BLaER1 treated with 17β-estradiol and CSF1 and Interleukin-3, amounts not matched to agents 10 nM and 100 nM (cell line): Measurements from ENCODE around the gene SLC45A3.

ENCODE experiments used
- H3K27ac ChIP-seq, 11 experiments: shearing (Covaris generic); formaldehyde crosslinking; 2 replicates each; pipeline ENCODE4 v1.8.1; 2022
- H3K27me3 ChIP-seq, 11 experiments: shearing (Covaris generic); formaldehyde crosslinking; 2 replicates each; pipeline ENCODE4 v1.8.1; 2022
- H3K36me3 ChIP-seq, 11 experiments: shearing (Covaris generic); formaldehyde crosslinking; 2 replicates each; pipeline ENCODE4 v1.8.1; 2022
- H3K4me1 ChIP-seq, 10 experiments: shearing (Covaris generic); formaldehyde crosslinking; 2 replicates each; pipeline ENCODE4 v1.8.1; 2022
- H3K4me2 ChIP-seq, 11 experiments: shearing (Covaris generic); formaldehyde crosslinking; 2 replicates each; pipeline ENCODE4 v1.8.1; 2022
- H3K4me3 ChIP-seq, 10 experiments: shearing (Covaris generic); formaldehyde crosslinking; 2 replicates each; pipeline ENCODE4 v1.8.1; 2022
- H3K9ac ChIP-seq, 11 experiments: shearing (Covaris generic); formaldehyde crosslinking; 2 replicates each; pipeline ENCODE4 v1.8.1; 2022
- H3K9me3 ChIP-seq, 11 experiments: shearing (Covaris generic); formaldehyde crosslinking; replicated peaks in 1 of 11; 2 replicates each; pipeline ENCODE4 v1.8.1; 2022
- H4K20me1 ChIP-seq, 11 experiments: shearing (Covaris generic); formaldehyde crosslinking; 2 replicates each; pipeline ENCODE4 v1.8.1; 2022
- Cebpa-rat ChIP-seq, 11 experiments: shearing (Covaris generic); IDR thresholded peaks; 2 replicates each; pipeline ENCODE4 v1.8.1; 2022

The SLC45A3 gene

GRCh38 chr1:205704903-205705302 is 24.6 kb upstream of the SLC45A3 start:
- H3K36me3 ChIP-seq, result peaks cover 5 to 39% (median 20%) of the 10 kb centered on the region in 11 experiments; a peak in 16 of 22 replicates
- peak overlapping the region in 8 of 11 experiments; percentile 7 to 51 (median 34); a peak in 11 of 22 replicates for H3K9ac ChIP-seq
- peak overlapping the region; percentile 80 to 93 (median 86) for H3K4me2 ChIP-seq
- peaks cover 0 to 44% (median 9%) of the 10 kb centered on the region in 11 experiments; a peak in 10 of 22 replicates for H4K20me1 ChIP-seq
- no peaks in the 10 kb centered on the region for H3K9me3 ChIP-seq
- H3K27ac ChIP-seq, result peak overlapping the region in 8 of 11 experiments; percentile 28 to 83 (median 40); a peak in 15 of 22 replicates
- H3K4me3 ChIP-seq, result peak overlapping the region in 4 of 10 experiments; percentile 3 to 49 (median 28); a peak in 4 of 20 replicates
- peaks cover 71 to 99% (median 92%) of the 10 kb centered on the region in 10 experiments for H3K4me1 ChIP-seq
- no peak for TF ChIP-seq Cebpa-rat (IDR thresholded peaks at IDR 0.05)
- H3K27me3 ChIP-seq, result no peaks in the 10 kb centered on the region

GRCh38 chr1:205703072-205703471 is 22.8 kb upstream of the SLC45A3 start:
- peak overlapping the region; percentile 80 to 93 (median 86) for H3K4me2 ChIP-seq
- H4K20me1 ChIP-seq, result peaks cover 0 to 37% (median 9%) of the 10 kb centered on the region in 11 experiments; a peak in 10 of 22 replicates
- peaks cover 0 to 25% (median 2%) of the 10 kb centered on the region in 11 experiments; a peak in 10 of 22 replicates for H3K36me3 ChIP-seq
- H3K4me3 ChIP-seq, result no peak overlapping the region
- no peaks in the 10 kb centered on the region for H3K27me3 ChIP-seq
- 0 out of 22 replicates have a peak overlapping the region, but pooled peaks of 1 of the 11 experiments have one; percentile 2 for H3K9ac ChIP-seq
- H3K9me3 ChIP-seq, result no peaks in the 10 kb centered on the region
- peaks cover 66 to 82% (median 76%) of the 10 kb centered on the region in 10 experiments for H3K4me1 ChIP-seq
- H3K27ac ChIP-seq, result peak overlapping the region in 4 of 11 experiments; percentile 13 to 81 (median 42); a peak in 4 of 22 replicates
- TF ChIP-seq Cebpa-rat (IDR thresholded peaks at IDR 0.05), result no peak

- Histone ChIP-seq H3K27me3 (peaks cover 0 to 7% (median 0%) of the 10 kb centered on the region in 11 experiments; a peak in 3 of 22 replicates), H3K27ac (peak overlapping the region in 7 of 11 experiments; percentile 30 to 75 (median 55); a peak in 13 of 22 replicates), H3K36me3 (peaks cover 0 to 19% (median 0%) of the 10 kb centered on the region in 11 experiments; a peak in 7 of 22 replicates), H3K9ac (peak overlapping the region in 5 of 11 experiments; percentile 19 to 62 (median 50); a peak in 8 of 22 replicates), H3K4me3 (peak overlapping the region in 2 of 10 experiments; percentile 9 to 10; a peak in 1 of 20 replicates), H3K9me3 (no peaks in the 10 kb centered on the region), H3K4me1 (peaks cover 54 to 72% (median 64%) of the 10 kb centered on the region in 10 experiments), H4K20me1 (peaks cover 0 to 46% (median 9%) of the 10 kb centered on the region in 11 experiments; a peak in 10 of 22 replicates), H3K4me2 (peak overlapping the region; percentile 25 to 91 (median 86); a peak in 20 of 22 replicates)
- no peak for TF ChIP-seq Cebpa-rat (IDR thresholded peaks at IDR 0.05)
These were observed 21.6 kb upstream of the SLC45A3 start for GRCh38 chr1:205701891-205702290.

- peaks cover 0 to 7% (median 0%) of the 10 kb centered on the region in 11 experiments; a peak in 3 of 22 replicates for H3K27me3 ChIP-seq
- TF ChIP-seq Cebpa-rat (IDR thresholded peaks at IDR 0.05), result no peak
- peak overlapping the region in 5 of 11 experiments; percentile 19 to 62 (median 50); a peak in 8 of 22 replicates for H3K9ac ChIP-seq
- H3K27ac ChIP-seq, result peak overlapping the region in 8 of 11 experiments; percentile 13 to 75 (median 55); a peak in 16 of 22 replicates
- peak overlapping the region in 2 of 10 experiments; percentile 9 to 10; a peak in 1 of 20 replicates for H3K4me3 ChIP-seq
- H4K20me1 ChIP-seq, result peaks cover 0 to 51% (median 9%) of the 10 kb centered on the region in 11 experiments; a peak in 10 of 22 replicates
- H3K4me2 ChIP-seq, result peak overlapping the region; percentile 25 to 91 (median 86); a peak in 20 of 22 replicates
- no peaks in the 10 kb centered on the region for H3K9me3 ChIP-seq
- peaks cover 0 to 19% (median 0%) of the 10 kb centered on the region in 11 experiments; a peak in 7 of 22 replicates for H3K36me3 ChIP-seq
- peaks cover 50 to 69% (median 60%) of the 10 kb centered on the region in 10 experiments for H3K4me1 ChIP-seq
These were observed 21.1 kb upstream of the SLC45A3 start for GRCh38 chr1:205701420-205701819.

GRCh38 chr1:205700865-205701401 is 20.6 kb upstream of the SLC45A3 start:
- no peak for TF ChIP-seq Cebpa-rat (IDR thresholded peaks at IDR 0.05)
- Histone ChIP-seq H3K27me3 (peaks cover 0 to 7% (median 0%) of the 10 kb centered on the region in 11 experiments; a peak in 3 of 22 replicates), H3K36me3 (peaks cover 0 to 19% (median 0%) of the 10 kb centered on the region in 11 experiments; a peak in 4 of 22 replicates), H4K20me1 (peaks cover 0 to 54% (median 9%) of the 10 kb centered on the region in 11 experiments; a peak in 10 of 22 replicates), H3K9me3 (no peaks in the 10 kb centered on the region), H3K9ac (peak overlapping the region in 5 of 11 experiments; percentile 19 to 62 (median 50); a peak in 8 of 22 replicates), H3K4me1 (peaks cover 45 to 64% (median 55%) of the 10 kb centered on the region in 10 experiments), H3K4me3 (peak overlapping the region in 2 of 10 experiments; percentile 9 to 10; a peak in 1 of 20 replicates), H3K4me2 (peak overlapping the region; percentile 25 to 91 (median 86); a peak in 20 of 22 replicates), H3K27ac (peak overlapping the region in 8 of 11 experiments; percentile 13 to 75 (median 55); a peak in 15 of 22 replicates)

- Histone ChIP-seq H3K9ac (no peak overlapping the region), H3K27me3 (peaks cover 0 to 7% (median 0%) of the 10 kb centered on the region in 11 experiments; a peak in 3 of 22 replicates), H3K9me3 (no peaks in the 10 kb centered on the region), H3K36me3 (peaks cover 0 to 19% (median 0%) of the 10 kb centered on the region in 11 experiments; a peak in 4 of 22 replicates), H3K4me3 (no peak overlapping the region), H3K4me2 (no peak overlapping the region), H3K27ac (no peak overlapping the region), H4K20me1 (peaks cover 0 to 42% (median 5%) of the 10 kb centered on the region in 11 experiments; a peak in 10 of 22 replicates), H3K4me1 (peaks cover 30 to 49% (median 41%) of the 10 kb centered on the region in 10 experiments)
- TF ChIP-seq Cebpa-rat (IDR thresholded peaks at IDR 0.05), result no peak
These were observed 19.1 kb upstream of the SLC45A3 start for GRCh38 chr1:205699416-205699815.

- Histone ChIP-seq H3K27me3 (peaks cover 0 to 7% (median 0%) of the 10 kb centered on the region in 11 experiments; a peak in 3 of 22 replicates), H3K27ac (no peak overlapping the region), H3K9ac (no peak overlapping the region), H3K4me2 (no peak overlapping the region), H4K20me1 (peaks cover 0 to 40% (median 0%) of the 10 kb centered on the region in 11 experiments; a peak in 7 of 22 replicates), H3K4me3 (no peak overlapping the region), H3K4me1 (peaks cover 25 to 49% (median 40%) of the 10 kb centered on the region in 10 experiments), H3K9me3 (no peaks in the 10 kb centered on the region), H3K36me3 (peaks cover 0 to 14% (median 0%) of the 10 kb centered on the region in 11 experiments; a peak in 4 of 22 replicates)
- no peak for TF ChIP-seq Cebpa-rat (IDR thresholded peaks at IDR 0.05)
These were observed 18.6 kb upstream of the SLC45A3 start for GRCh38 chr1:205698921-205699320.

GRCh38 chr1:205693421-205693991 is 13.2 kb upstream of the SLC45A3 start:
- Histone ChIP-seq H3K36me3 (no peaks in the 10 kb centered on the region), H3K9me3 (no peaks in the 10 kb centered on the region), H4K20me1 (peaks cover 0 to 27% (median 0%) of the 10 kb centered on the region in 11 experiments; a peak in 5 of 22 replicates), H3K9ac (peak overlapping the region in 4 of 11 experiments; percentile 2 to 17 (median 8); a peak in 3 of 22 replicates), H3K27ac (no peak overlapping the region), H3K27me3 (peaks cover 0 to 7% (median 0%) of the 10 kb centered on the region in 11 experiments; a peak in 3 of 22 replicates), H3K4me3 (no peak overlapping the region), H3K4me1 (peaks cover 11 to 25% (median 19%) of the 10 kb centered on the region in 10 experiments), H3K4me2 (peak overlapping the region; percentile 27 to 65 (median 60))
- no peak for TF ChIP-seq Cebpa-rat (IDR thresholded peaks at IDR 0.05)
